HG02798 (cell line): Measurements from ENCODE around the gene SEMA5B.

Experiments
- ATAC-seq: cut with Tn5 transposase; IDR thresholded peaks from one replicate; pipeline ENCODE4 v1.9.1; 2021; ENCODE audit warnings: mild to moderate bottlenecking; ENCODE audit not compliant: unreplicated experiment, poor library complexity

The SEMA5B gene

GRCh38 chr3:122952520-122952919, 75.0 kb downstream of the SEMA5B start:
- ATAC-seq = no peak

- no peak for ATAC-seq
These were observed 79.2 kb downstream of the SEMA5B start for GRCh38 chr3:122948408-122948807.

- no peak for ATAC-seq
These were observed 79.8 kb downstream of the SEMA5B start for GRCh38 chr3:122947738-122948137.

- no peak for ATAC-seq
These were observed 80.4 kb downstream of the SEMA5B start for GRCh38 chr3:122947196-122947595.

- ATAC-seq = no peak
These were observed 81.4 kb downstream of the SEMA5B start for GRCh38 chr3:122946185-122946584.

GRCh38 chr3:122945230-122945629, 82.3 kb downstream of the SEMA5B start:
- ATAC-seq = no peak

GRCh38 chr3:122944671-122945161, 82.8 kb downstream of the SEMA5B start:
- ATAC-seq = no peak

- no peak for ATAC-seq
These were observed 83.8 kb downstream of the SEMA5B start for GRCh38 chr3:122943828-122944190.

- ATAC-seq = no peak
These were observed 84.4 kb downstream of the SEMA5B start for GRCh38 chr3:122942937-122943827.

GRCh38 chr3:122942239-122942638, 85.3 kb downstream of the SEMA5B start:
- ATAC-seq = no peak

- no peak for ATAC-seq
These were observed 86.0 kb downstream of the SEMA5B start for GRCh38 chr3:122941228-122942206.

GRCh38 chr3:122940628-122941086, 86.9 kb downstream of the SEMA5B start:
- ATAC-seq = no peak

- ATAC-seq = no peak
These were observed 88.7 kb downstream of the SEMA5B start for GRCh38 chr3:122938783-122939425.

GRCh38 chr3:122937745-122938144, 89.8 kb downstream of the SEMA5B start:
- ATAC-seq = no peak

GRCh38 chr3:122936986-122937385, 90.6 kb downstream of the SEMA5B start:
- no peak for ATAC-seq

- no peak for ATAC-seq
These were observed 91.2 kb downstream of the SEMA5B start for GRCh38 chr3:122936335-122936734.

- no peak for ATAC-seq
These were observed 93.3 kb downstream of the SEMA5B start for GRCh38 chr3:122934251-122934650.

- no peak for ATAC-seq
These were observed 95.2 kb downstream of the SEMA5B start for GRCh38 chr3:122932251-122932967.

- ATAC-seq = no peak
These were observed 95.9 kb downstream of the SEMA5B start for GRCh38 chr3:122931636-122932035.
